Spinal cord (tissue), 10 donors: Measurements from ENCODE around the gene LYSMD4. TPM values are rescaled to one million over a fixed set of nuclear protein-coding genes. Genes with fewer than 3 reads are reported as not detected.

Source experiments
- DNase-seq, 6 donors: peaks; one replicate each; pipeline versions ENCODE4 v3.0.0 to v3.0.0-alpha.2; 2013 to 2015; ENCODE audit warnings: low spot score in 6 of 6, low read depth in 4 of 6
- H3K27ac ChIP-seq: one replicate; pipeline ENCODE4 v1.5.1; 2013; ENCODE audit warnings: low read depth, low read length, control low read depth
- H3K27me3 ChIP-seq: one replicate; pipeline ENCODE4 v1.6.1; 2013; ENCODE audit warnings: low read length; ENCODE audit not compliant: control insufficient read depth, insufficient read depth
- H3K36me3 ChIP-seq: one replicate; pipeline ENCODE4 v1.6.1; 2013; ENCODE audit warnings: low read length; ENCODE audit not compliant: control insufficient read depth, insufficient read depth
- H3K4me1 ChIP-seq: one replicate; pipeline ENCODE4 v1.6.1; 2013; ENCODE audit warnings: low read length; ENCODE audit not compliant: control insufficient read depth, insufficient read depth
- H3K4me3 ChIP-seq: one replicate; pipeline ENCODE4 v1.5.1; 2013; ENCODE audit warnings: low read depth, low read length, control low read depth
- H3K9me3 ChIP-seq: one replicate; pipeline ENCODE4 v1.6.1; 2013; ENCODE audit warnings: low read length; ENCODE audit not compliant: control insufficient read depth, insufficient read depth
- WGBS: methylation state at CpG from one replicate; pipeline ENCODE4 v1.1.5; 2013; ENCODE audit warnings: missing lambda C conversion rate; ENCODE audit not compliant: insufficient coverage; 5-methylcytosine and 5-hydroxymethylcytosine counted together
- polyA plus RNA-seq, 2 donors: library from polyadenylated mRNA; unstranded; fragments of 120-200 nt; gene quantifications; one replicate each; pipeline ENCODE4 v1.2.1, GENCODE V29; 2013; ENCODE audit not compliant: insufficient read length in 2 of 2
- total RNA-seq, 2 donors: library from RNA; depleted of rRNA in 1 of 2; stranded (reverse); fragments of 120-200 nt in 1 of 2; fragments of >200 nt in 1 of 2; gene quantifications; one replicate each; pipeline versions ENCODE4 v1.2.3 to v1.2.4, GENCODE V29; 2013 to 2014
- donor health status: healthy.

LYSMD4 gene
- total and polyA plus RNA-seq, 4 donors: 15.3 to 21.4 (median 18.5) TPM

GRCh38 chr15:99732751-99733267 lies 428 bp downstream of the LYSMD4 start:
- H3K9me3 ChIP-seq: no peaks in the 10 kb centered on the region
- under 1% methylated on average over 46 of the region's 46 CpGs for WGBS
- H3K4me3 ChIP-seq: peak overlapping the region; percentile 71
- no peak for DNase-seq
- H3K36me3 ChIP-seq: peaks cover 20% of the 10 kb centered on the region
- H3K27me3 ChIP-seq: no peaks in the 10 kb centered on the region
- H3K4me1 ChIP-seq: peaks cover 14% of the 10 kb centered on the region
- peak overlapping the region; percentile 65 for H3K27ac ChIP-seq

GRCh38 chr15:99732124-99732750 lies 1.0 kb downstream of the LYSMD4 start:
- WGBS: 3% methylated on average over 11 of the region's 18 CpGs
- Histone ChIP-seq H3K4me3 (peak overlapping the region; percentile 71), H3K9me3 (no peaks in the 10 kb centered on the region), H3K4me1 (peaks cover 14% of the 10 kb centered on the region), H3K27ac (peak overlapping the region; percentile 65), H3K27me3 (no peaks in the 10 kb centered on the region), H3K36me3 (peaks cover 23% of the 10 kb centered on the region)
- peak in 2 of 6 donors; percentile 39 to 40 for DNase-seq

- Histone ChIP-seq H3K36me3 (peaks cover 23% of the 10 kb centered on the region), H3K9me3 (no peaks in the 10 kb centered on the region), H3K4me3 (peak overlapping the region; percentile 71), H3K27me3 (no peaks in the 10 kb centered on the region), H3K4me1 (peaks cover 14% of the 10 kb centered on the region), H3K27ac (no peak overlapping the region)
- peak in 1 of 6 donors; percentile 14 for DNase-seq
- WGBS: 56% methylated on average over 18 of the region's 26 CpGs
Observed at GRCh38 chr15:99731336-99732123, 1.7 kb downstream of the LYSMD4 start.

- DNase-seq: peak in 2 of 6 donors; percentile 49 to 69
- Histone ChIP-seq H3K36me3 (peaks cover 28% of the 10 kb centered on the region), H3K9me3 (no peaks in the 10 kb centered on the region), H3K4me1 (peaks cover 14% of the 10 kb centered on the region), H3K27ac (no peak overlapping the region), H3K27me3 (no peaks in the 10 kb centered on the region), H3K4me3 (no peak overlapping the region)
- WGBS: no CpG with 5 or more reads among the region's 3 CpGs
Observed at GRCh38 chr15:99729920-99730319, 3.3 kb downstream of the LYSMD4 start.

GRCh38 chr15:99729327-99729726 lies 3.9 kb downstream of the LYSMD4 start:
- no peak for DNase-seq
- WGBS: 93% methylated on average over 11 of the region's 11 CpGs
- no peak overlapping the region for H3K4me3 ChIP-seq
- H3K27ac ChIP-seq: no peak overlapping the region
- no peaks in the 10 kb centered on the region for H3K9me3 ChIP-seq
- no peaks in the 10 kb centered on the region for H3K27me3 ChIP-seq
- peaks cover 14% of the 10 kb centered on the region for H3K4me1 ChIP-seq
- H3K36me3 ChIP-seq: peaks cover 31% of the 10 kb centered on the region

GRCh38 chr15:99728916-99729315 lies 4.3 kb downstream of the LYSMD4 start:
- H3K27ac ChIP-seq: no peak overlapping the region
- H3K4me1 ChIP-seq: peaks cover 14% of the 10 kb centered on the region
- H3K9me3 ChIP-seq: no peaks in the 10 kb centered on the region
- peaks cover 31% of the 10 kb centered on the region for H3K36me3 ChIP-seq
- no peak for DNase-seq
- H3K4me3 ChIP-seq: no peak overlapping the region
- 77% methylated on average over 6 of the region's 6 CpGs for WGBS
- no peaks in the 10 kb centered on the region for H3K27me3 ChIP-seq

GRCh38 chr15:99727733-99728132 lies 5.5 kb downstream of the LYSMD4 start:
- no peak for DNase-seq
- no peak overlapping the region for H3K27ac ChIP-seq
- H3K9me3 ChIP-seq: no peaks in the 10 kb centered on the region
- WGBS: 55% methylated on average over 3 of the region's 7 CpGs
- H3K4me3 ChIP-seq: no peak overlapping the region
- H3K27me3 ChIP-seq: no peaks in the 10 kb centered on the region
- peaks cover 10% of the 10 kb centered on the region for H3K4me1 ChIP-seq
- peaks cover 31% of the 10 kb centered on the region for H3K36me3 ChIP-seq

GRCh38 chr15:99727330-99727729 lies 5.9 kb downstream of the LYSMD4 start:
- H3K4me3 ChIP-seq: no peak overlapping the region
- H3K4me1 ChIP-seq: peaks cover 8% of the 10 kb centered on the region
- H3K9me3 ChIP-seq: no peaks in the 10 kb centered on the region
- H3K27ac ChIP-seq: no peak overlapping the region
- no peak for DNase-seq
- no CpG with 5 or more reads among the region's 1 CpG for WGBS
- no peaks in the 10 kb centered on the region for H3K27me3 ChIP-seq
- H3K36me3 ChIP-seq: peaks cover 31% of the 10 kb centered on the region

- Histone ChIP-seq H3K27me3 (no peaks in the 10 kb centered on the region), H3K27ac (no peak overlapping the region), H3K4me1 (peaks cover 1% of the 10 kb centered on the region), H3K4me3 (no peak overlapping the region), H3K36me3 (peaks cover 27% of the 10 kb centered on the region), H3K9me3 (no peaks in the 10 kb centered on the region)
- DNase-seq: no peak
- 86% methylated on average over 7 of the region's 7 CpGs for WGBS
Observed at GRCh38 chr15:99726333-99726732, 6.9 kb downstream of the LYSMD4 start.
